ENCODE data around the gene ADGRG6. TPM values are rescaled to one million over a fixed set of nuclear protein-coding genes. Genes with fewer than 3 reads are reported as not detected.
"Not testable (repeated sequence)": the region's sequence is repeated elsewhere in the genome, so short reads cannot be mapped to it uniquely, and the experiment has no call there.

The ADGRG6 gene
- polyA plus RNA-seq, 1 donor = 41.8 TPM

DNA sequence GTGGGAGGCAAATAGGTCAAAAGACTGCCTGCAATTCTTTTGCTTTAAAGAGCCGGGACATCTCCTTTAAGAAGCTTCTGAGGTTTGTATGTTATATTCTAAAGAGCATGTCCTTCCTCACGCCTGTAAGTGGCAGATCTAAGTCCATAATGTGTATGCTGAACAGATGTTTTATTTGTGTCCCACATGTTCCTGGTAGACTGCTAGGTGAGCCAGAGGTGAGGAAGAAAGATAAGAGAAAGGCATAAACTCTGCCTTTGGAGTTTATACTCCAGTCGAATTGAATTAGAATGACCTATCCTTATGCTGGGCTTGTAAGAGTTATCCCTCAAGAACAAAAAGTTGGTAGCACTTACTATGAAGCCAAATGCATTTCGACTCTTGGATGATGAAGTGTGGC, 27.2 kb upstream of the ADGRG6 start:
- Histone ChIP-seq H3K4me1 (ENCODE audit: control insufficient read depth, insufficient read depth, low read length) (peaks cover 19% of the 10 kb centered on the region), H3K36me3 (ENCODE audit: control insufficient read depth, insufficient read depth, low read length) (no peaks in the 10 kb centered on the region), H3K9me3 (ENCODE audit: control insufficient read depth, low read depth, low read length) (no peaks in the 10 kb centered on the region), H3K27ac (ENCODE audit: low read length) (peak overlapping the region; percentile 71), H3K4me3 (ENCODE audit: low read length) (no peak overlapping the region), H3K27me3 (ENCODE audit: control insufficient read depth, insufficient read depth, low read length) (no peaks in the 10 kb centered on the region)
- 100% methylated on average over 1 of the region's 4 CpGs for WGBS (ENCODE audit: insufficient coverage, low lambda C conversion rate)
- peak; percentile 49 to 73 for DNase-seq

DNA sequence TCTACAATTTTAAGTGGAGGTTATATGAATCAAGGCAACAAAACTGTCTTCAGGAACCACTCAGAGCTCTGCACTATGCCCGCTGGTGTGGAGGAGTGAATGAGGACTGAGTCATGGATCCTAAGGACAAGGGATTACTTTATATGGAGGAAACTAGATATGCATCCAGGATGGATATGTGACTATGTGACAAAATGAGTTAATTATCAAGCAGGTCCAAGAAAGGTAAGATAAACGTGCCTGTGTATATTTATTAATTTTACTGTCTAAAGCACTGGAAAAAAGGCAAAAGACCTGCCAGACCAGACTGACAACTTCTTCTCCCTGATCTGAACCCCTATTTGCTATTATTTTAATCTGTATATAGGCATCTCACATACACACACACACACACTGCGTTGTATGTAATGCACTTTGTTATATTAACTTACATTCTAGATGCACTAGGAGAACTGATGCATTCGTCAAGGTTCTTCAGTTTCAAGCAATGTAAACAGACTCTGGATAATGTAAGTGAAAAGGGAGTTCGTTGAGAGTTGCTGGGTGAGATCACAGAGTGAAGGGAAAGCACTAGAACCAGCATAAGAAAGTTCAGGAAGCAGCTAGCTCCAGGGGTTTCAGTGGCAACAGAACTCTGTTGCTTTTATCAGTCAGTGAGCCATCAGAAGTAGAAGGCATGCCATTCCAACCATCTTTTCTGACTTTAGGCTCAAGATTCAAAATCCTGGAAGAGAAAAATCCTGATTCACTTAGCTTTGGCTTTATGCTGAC, 26.4 kb upstream of the ADGRG6 start:
- WGBS (ENCODE audit: insufficient coverage, low lambda C conversion rate) = 40% methylated on average over 1 of the region's 5 CpGs
- Histone ChIP-seq H3K27ac (ENCODE audit: low read length) (peak overlapping the region; percentile 71), H3K4me1 (ENCODE audit: control insufficient read depth, insufficient read depth, low read length) (peaks cover 19% of the 10 kb centered on the region), H3K36me3 (ENCODE audit: control insufficient read depth, insufficient read depth, low read length) (no peaks in the 10 kb centered on the region), H3K4me3 (ENCODE audit: low read length) (no peak overlapping the region), H3K9me3 (ENCODE audit: control insufficient read depth, low read depth, low read length) (no peaks in the 10 kb centered on the region), H3K27me3 (ENCODE audit: control insufficient read depth, insufficient read depth, low read length) (no peaks in the 10 kb centered on the region)
- peak; percentile 70 to 86 for DNase-seq

DNA sequence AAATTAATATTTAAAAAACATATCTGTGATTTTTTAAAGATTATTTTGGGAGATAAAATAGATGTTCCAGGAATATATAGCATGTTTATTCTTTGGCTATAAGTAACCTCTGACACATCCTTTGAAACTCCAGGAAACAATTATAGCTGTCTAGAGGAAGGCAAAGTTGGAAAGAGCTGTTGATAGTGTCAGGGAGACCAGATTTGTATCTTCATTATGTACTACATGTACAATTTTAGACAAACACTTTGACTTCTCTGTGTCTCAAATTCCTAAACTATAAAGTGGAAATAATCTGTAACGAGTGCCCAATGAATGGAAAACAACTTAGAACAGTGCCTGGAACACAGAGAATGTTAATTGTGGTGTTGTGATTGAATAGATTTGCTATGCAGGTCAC, 25.6 kb upstream of the ADGRG6 start:
- no peak for DNase-seq
- H3K27me3 ChIP-seq (ENCODE audit: control insufficient read depth, insufficient read depth, low read length) = no peaks in the 10 kb centered on the region
- H3K27ac ChIP-seq (ENCODE audit: low read length) = no peak overlapping the region
- WGBS (ENCODE audit: insufficient coverage, low lambda C conversion rate) = 100% methylated on average over 1 of the region's 1 CpG
- no peak overlapping the region for H3K4me3 ChIP-seq (ENCODE audit: low read length)
- H3K4me1 ChIP-seq (ENCODE audit: control insufficient read depth, insufficient read depth, low read length) = peaks cover 19% of the 10 kb centered on the region
- H3K36me3 ChIP-seq (ENCODE audit: control insufficient read depth, insufficient read depth, low read length) = no peaks in the 10 kb centered on the region
- peaks cover 8% of the 10 kb centered on the region for H3K9me3 ChIP-seq (ENCODE audit: control insufficient read depth, low read depth, low read length)

DNA sequence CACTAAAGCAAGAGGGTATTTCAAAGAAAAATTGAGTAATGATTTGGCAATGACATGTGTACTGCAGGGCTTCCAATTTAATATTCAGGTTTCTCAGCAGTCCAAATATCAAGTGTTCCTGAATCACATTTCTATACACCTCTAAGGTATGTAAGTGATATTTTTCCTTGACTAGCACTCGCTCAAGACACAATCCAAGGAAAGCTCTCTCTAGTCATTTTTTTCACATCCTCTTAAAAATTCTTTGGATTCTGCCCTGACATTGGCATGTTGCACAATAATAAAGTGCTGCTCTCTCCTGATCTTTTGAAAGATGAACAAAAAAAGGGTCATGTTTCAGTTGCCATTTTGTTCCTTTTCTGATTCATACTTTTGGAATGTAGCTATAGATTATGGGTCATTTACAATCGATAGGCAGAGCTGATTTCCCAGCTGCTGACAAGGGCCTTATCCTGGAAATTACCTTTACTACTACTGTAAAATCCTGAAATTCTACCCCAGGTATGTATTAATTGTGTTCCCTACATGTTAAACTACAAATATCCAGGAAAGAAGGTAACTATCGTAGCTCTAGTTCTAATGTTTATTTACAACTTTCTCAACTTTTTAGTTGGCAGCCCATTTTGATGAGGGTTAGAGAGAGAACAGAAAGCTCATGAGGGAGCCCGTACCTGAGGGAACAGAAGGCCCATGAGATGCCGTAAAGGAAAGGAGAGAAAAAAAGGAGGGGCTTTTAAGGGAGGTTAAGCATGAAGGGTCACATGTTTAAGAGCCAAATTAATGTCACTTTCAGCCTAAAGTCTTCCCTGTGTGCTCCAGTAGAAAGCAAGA, 22.2 kb upstream of the ADGRG6 start:
- peaks cover 11% of the 10 kb centered on the region for H3K4me1 ChIP-seq (ENCODE audit: control insufficient read depth, insufficient read depth, low read length)
- H3K4me3 ChIP-seq (ENCODE audit: low read length) = no peak overlapping the region
- no peaks in the 10 kb centered on the region for H3K36me3 ChIP-seq (ENCODE audit: control insufficient read depth, insufficient read depth, low read length)
- peak; percentile 9 to 31 for DNase-seq
- H3K27me3 ChIP-seq (ENCODE audit: control insufficient read depth, insufficient read depth, low read length) = no peaks in the 10 kb centered on the region
- 81% methylated on average over 4 of the region's 5 CpGs for WGBS (ENCODE audit: insufficient coverage, low lambda C conversion rate)
- H3K9me3 ChIP-seq (ENCODE audit: control insufficient read depth, low read depth, low read length) = peaks cover 8% of the 10 kb centered on the region
- peak overlapping the region; percentile 27 for H3K27ac ChIP-seq (ENCODE audit: low read length)

DNA sequence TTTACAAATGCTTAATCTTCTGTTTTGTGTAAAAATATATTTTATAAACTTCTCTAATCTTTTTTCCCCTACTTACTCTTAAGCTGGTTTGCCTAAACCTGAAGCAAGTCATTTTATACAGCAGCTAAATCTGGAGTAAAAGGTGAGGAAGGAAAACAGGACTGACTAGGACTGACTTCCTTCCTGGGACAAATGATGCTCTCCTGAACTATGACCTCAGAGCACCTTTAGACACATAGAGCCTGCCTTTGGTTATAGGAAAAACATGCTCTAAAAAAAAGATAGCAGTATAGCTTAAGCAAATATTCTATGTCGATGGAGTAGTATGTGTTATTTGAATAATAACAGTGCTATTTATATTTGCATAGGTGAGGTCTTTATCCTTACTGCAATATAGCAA, 21.5 kb upstream of the ADGRG6 start:
- DNase-seq = no peak
- Histone ChIP-seq H3K27ac (ENCODE audit: low read length) (peak overlapping the region; percentile 27), H3K4me3 (ENCODE audit: low read length) (no peak overlapping the region), H3K36me3 (ENCODE audit: control insufficient read depth, insufficient read depth, low read length) (no peaks in the 10 kb centered on the region), H3K9me3 (ENCODE audit: control insufficient read depth, low read depth, low read length) (peaks cover 8% of the 10 kb centered on the region), H3K4me1 (ENCODE audit: control insufficient read depth, insufficient read depth, low read length) (peaks cover 7% of the 10 kb centered on the region), H3K27me3 (ENCODE audit: control insufficient read depth, insufficient read depth, low read length) (no peaks in the 10 kb centered on the region)
- WGBS (ENCODE audit: insufficient coverage, low lambda C conversion rate) = 67% methylated on average over 1 of the region's 1 CpG

DNA sequence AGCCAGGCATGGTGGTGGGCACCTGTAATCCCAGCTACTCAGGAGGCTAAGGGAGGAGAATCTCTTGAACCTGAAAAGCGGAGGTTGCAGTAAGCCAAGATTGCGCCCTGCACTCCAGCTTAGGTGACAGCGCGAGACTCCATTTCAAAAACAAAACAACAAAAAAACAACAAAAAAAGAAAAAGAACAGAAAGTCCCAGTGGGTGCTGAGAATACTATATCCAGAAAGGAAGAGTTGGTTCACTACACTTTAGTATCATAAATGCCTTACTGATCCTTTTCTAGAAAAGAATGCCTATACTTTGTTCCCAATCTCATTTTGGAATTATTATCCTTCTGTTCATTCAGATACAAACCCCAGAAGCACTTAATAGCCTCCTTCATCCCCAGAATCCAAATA, 20.9 kb upstream of the ADGRG6 start:
- no peak overlapping the region for H3K27ac ChIP-seq (ENCODE audit: low read length)
- H3K9me3 ChIP-seq (ENCODE audit: control insufficient read depth, low read depth, low read length) = peaks cover 8% of the 10 kb centered on the region
- peaks cover under 1% of the 10 kb centered on the region for H3K4me1 ChIP-seq (ENCODE audit: control insufficient read depth, insufficient read depth, low read length)
- no peaks in the 10 kb centered on the region for H3K36me3 ChIP-seq (ENCODE audit: control insufficient read depth, insufficient read depth, low read length)
- WGBS (ENCODE audit: insufficient coverage, low lambda C conversion rate) = 100% methylated on average over 4 of the region's 4 CpGs
- no peak overlapping the region for H3K4me3 ChIP-seq (ENCODE audit: low read length)
- no peaks in the 10 kb centered on the region for H3K27me3 ChIP-seq (ENCODE audit: control insufficient read depth, insufficient read depth, low read length)
- DNase-seq = no peak

DNA sequence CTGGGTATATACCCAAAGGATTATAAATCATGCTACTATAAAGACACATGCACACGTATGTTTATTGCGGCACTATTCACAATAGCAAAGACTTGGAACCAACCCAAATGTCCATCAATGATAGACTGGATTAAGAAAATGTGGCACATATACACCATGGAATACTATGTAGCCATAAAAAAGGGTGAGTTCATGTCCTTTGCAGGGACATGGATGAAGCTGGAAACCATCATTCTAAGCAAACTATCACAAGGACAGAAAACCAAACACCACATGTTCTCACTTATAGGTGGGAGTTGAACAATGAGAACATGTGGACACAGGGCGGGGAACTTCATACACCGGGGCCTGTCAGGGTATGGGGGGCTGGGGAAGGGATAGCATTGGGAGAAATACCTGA, 18.7 kb upstream of the ADGRG6 start:
- not testable (repeated sequence) for H3K36me3 ChIP-seq (ENCODE audit: control insufficient read depth, insufficient read depth, low read length); H3K27ac ChIP-seq (ENCODE audit: low read length); H3K4me1 ChIP-seq (ENCODE audit: control insufficient read depth, insufficient read depth, low read length); H3K9me3 ChIP-seq (ENCODE audit: control insufficient read depth, low read depth, low read length); DNase-seq; H3K4me3 ChIP-seq (ENCODE audit: low read length); H3K27me3 ChIP-seq (ENCODE audit: control insufficient read depth, insufficient read depth, low read length)
- no CpG with 5 or more reads among the region's 4 CpGs for WGBS (ENCODE audit: insufficient coverage, low lambda C conversion rate)

DNA sequence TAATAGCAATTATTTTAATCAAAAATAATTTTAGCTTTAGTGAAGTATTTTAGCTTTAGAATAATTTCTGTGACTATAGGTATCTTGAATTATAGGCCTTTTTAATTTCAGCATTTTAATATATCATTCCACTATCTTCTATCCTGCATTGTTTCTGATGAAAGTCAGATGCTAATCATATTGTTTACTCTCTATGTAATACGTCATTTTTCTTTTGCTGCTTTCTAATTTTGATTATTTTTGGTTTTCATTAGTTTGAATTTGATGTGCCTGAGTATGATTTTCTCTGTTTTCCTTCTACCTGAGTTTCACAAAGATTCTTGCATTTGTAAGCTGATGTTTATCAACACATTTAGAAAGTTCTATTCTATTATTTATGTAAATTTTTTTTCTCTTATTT, 17.4 kb upstream of the ADGRG6 start:
- peaks cover 8% of the 10 kb centered on the region for H3K9me3 ChIP-seq (ENCODE audit: control insufficient read depth, low read depth, low read length)
- DNase-seq = no peak
- H3K27me3 ChIP-seq (ENCODE audit: control insufficient read depth, insufficient read depth, low read length) = no peaks in the 10 kb centered on the region
- no peak overlapping the region for H3K4me3 ChIP-seq (ENCODE audit: low read length)
- WGBS (ENCODE audit: insufficient coverage, low lambda C conversion rate) = 100% methylated on average over 1 of the region's 1 CpG
- H3K27ac ChIP-seq (ENCODE audit: low read length) = no peak overlapping the region
- H3K36me3 ChIP-seq (ENCODE audit: control insufficient read depth, insufficient read depth, low read length) = no peaks in the 10 kb centered on the region
- no peaks in the 10 kb centered on the region for H3K4me1 ChIP-seq (ENCODE audit: control insufficient read depth, insufficient read depth, low read length)

DNA sequence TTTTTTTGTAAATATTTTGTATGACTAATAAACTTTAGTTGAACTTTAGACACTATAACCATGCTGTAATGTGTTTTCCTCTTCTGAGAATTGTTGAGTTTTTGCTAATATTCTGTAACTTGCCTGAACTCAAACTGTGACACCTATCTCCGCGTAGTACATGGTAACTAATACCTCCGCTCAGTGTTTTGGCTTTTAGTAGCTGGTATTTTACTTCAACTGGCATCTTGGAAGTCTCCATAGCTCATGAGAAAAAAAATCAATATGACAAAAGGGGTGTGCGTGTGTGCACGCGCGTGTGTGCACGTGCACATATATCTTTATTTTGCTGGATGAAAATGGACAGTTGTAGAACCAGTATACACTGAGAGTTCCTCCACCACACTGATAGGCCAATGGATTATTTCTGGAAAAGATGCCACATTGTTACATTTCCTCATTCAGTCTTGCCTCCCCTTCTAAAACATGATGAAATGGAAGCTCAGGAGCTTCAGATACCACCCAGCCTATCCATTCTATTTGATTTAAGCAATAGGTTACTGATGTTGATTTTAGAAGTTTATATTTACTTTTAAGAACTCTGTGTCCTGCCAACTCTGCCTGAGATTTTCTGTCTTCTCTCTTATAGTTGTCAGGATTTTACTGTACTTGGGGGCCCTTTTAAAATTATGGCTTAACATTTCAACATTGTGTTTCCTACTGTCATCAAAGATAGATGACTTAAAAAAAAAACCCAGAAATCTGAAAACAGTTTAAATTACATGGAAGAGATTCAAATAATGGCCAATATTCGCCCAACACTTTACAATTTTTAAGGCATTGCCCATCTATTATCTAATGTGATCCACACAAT, 16.3 kb upstream of the ADGRG6 start:
- WGBS (ENCODE audit: insufficient coverage, low lambda C conversion rate) = 94% methylated on average over 3 of the region's 9 CpGs
- DNase-seq = no peak

DNA sequence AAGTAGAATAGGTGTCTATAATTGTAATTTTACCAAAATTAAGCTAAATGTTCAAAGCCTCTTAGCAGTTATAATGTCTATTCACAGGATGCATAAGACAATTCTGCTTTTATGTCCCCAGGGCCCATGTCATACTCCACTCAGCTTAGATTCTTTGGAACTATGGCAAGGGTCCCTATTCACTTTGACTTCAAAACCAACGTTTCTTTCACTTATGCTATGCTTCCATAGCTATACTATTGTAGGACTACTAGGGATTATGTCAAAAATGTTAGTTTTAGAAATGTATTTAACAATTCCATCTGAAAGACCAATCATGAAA, 15.8 kb upstream of the ADGRG6 start:
- WGBS (ENCODE audit: insufficient coverage, low lambda C conversion rate) = no CpG with 5 or more reads among the region's 1 CpG
- Histone ChIP-seq H3K4me1 (ENCODE audit: control insufficient read depth, insufficient read depth, low read length) (no peaks in the 10 kb centered on the region), H3K27ac (ENCODE audit: low read length) (no peak overlapping the region), H3K9me3 (ENCODE audit: control insufficient read depth, low read depth, low read length) (peaks cover 2% of the 10 kb centered on the region), H3K4me3 (ENCODE audit: low read length) (no peak overlapping the region), H3K27me3 (ENCODE audit: control insufficient read depth, insufficient read depth, low read length) (no peaks in the 10 kb centered on the region), H3K36me3 (ENCODE audit: control insufficient read depth, insufficient read depth, low read length) (no peaks in the 10 kb centered on the region)
- no peak for DNase-seq

More for the DNA sequence above, 16.3 kb upstream of the ADGRG6 start:
- Histone ChIP-seq H3K27ac (ENCODE audit: low read length) (no peak overlapping the region), H3K4me3 (ENCODE audit: low read length) (no peak overlapping the region), H3K9me3 (ENCODE audit: control insufficient read depth, low read depth, low read length) (peaks cover 7% of the 10 kb centered on the region), H3K4me1 (ENCODE audit: control insufficient read depth, insufficient read depth, low read length) (no peaks in the 10 kb centered on the region), H3K36me3 (ENCODE audit: control insufficient read depth, insufficient read depth, low read length) (no peaks in the 10 kb centered on the region), H3K27me3 (ENCODE audit: control insufficient read depth, insufficient read depth, low read length) (no peaks in the 10 kb centered on the region)

All from large intestine (tissue), 3 donors.